Activated CD4-positive, CD25-positive, alpha-beta regulatory T cell treated with anti-CD3 and anti-CD28 coated beads, Interleukin-2, amount 50 U/mL, for 24 hours (primary cell): Measurements from ENCODE around the gene COL15A1.
"Not testable (repeated sequence)": the region's sequence is repeated elsewhere in the genome, so short reads cannot be mapped to it uniquely, and the experiment has no call there.

Source experiments
- ATAC-seq, 2 donors: fragments of 150-1000 bp; cut with Tn5 transposase; one replicate each; pipeline ENCODE4 v1.10.0; 2021; ENCODE audit warnings: mild to moderate bottlenecking in 1 of 2, moderate library complexity in 1 of 2

COL15A1 gene

GRCh38 chr9:98995971-98996504 is 52.3 kb downstream of the COL15A1 start:
- ATAC-seq = no peak

GRCh38 chr9:98997604-98998003 is 53.9 kb downstream of the COL15A1 start:
- ATAC-seq = no peak

- ATAC-seq = peak in 1 of 2 donors; percentile 30
Measured at GRCh38 chr9:98998441-98999151, 54.9 kb downstream of the COL15A1 start.

DNA sequence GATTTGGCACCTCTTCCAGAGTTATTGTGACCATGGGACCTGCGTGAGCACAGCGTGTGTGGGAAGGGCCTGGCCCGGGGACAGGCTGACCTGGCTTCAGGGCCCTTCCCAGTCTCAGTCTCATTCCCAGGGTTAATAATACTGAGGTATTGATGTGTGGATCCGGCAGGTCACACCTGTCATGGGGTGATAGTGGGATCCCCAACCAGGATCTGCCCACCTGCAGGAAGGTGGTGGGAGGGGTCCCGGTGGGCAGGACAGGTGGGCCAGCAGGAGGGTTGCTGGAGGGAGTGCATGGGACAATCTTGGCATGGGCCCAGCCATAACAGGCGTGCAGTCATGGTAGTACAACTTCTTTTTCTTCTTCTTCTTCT is 55.4 kb downstream of the COL15A1 start:
- ATAC-seq = no peak

DNA sequence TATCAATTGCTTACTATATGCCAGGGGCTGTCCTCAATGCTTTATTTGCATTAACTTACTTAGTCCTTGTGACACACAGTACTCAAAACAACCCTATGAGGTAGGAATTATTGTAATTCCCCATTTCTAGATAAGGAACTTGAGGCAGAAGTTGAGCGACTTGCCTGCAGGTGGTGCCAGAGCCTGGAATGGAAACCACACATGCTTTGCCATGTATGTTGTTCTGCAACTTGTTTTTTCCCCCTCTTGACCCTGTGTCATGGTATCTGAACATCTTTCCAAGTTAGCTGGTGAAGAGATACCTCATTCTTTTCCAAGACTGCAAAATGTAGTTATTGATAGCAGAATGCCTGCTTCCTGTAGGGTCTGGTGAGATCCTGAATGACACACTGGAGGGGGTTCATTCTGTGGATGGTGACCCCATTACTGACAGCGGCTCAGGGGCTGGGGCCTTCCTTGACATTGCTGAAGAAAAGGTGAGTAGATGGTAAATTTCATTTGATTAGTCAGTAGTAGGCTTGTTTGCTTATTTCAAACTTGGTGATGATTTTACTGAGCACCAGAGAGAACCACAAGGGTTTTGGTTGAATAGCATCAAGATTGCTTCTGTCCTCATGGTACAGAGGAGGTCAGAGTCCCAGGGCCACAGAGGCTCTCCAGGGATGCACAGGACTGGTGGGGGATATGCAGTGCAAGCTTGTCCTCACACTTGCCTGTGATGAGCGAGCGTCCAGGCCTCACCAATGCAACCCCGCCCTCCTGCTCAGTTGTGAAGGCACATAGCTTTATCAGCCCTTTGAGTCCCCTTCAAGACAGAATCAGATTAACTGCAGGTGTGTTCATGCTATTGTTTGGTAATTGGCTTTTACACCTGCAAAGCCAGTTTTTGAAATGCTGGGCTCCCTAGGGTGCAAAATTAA is 57.0 kb downstream of the COL15A1 start:
- peak; percentile 21 to 48 for ATAC-seq

GRCh38 chr9:99001892-99002291 is 58.2 kb downstream of the COL15A1 start:
- ATAC-seq = no peak

DNA sequence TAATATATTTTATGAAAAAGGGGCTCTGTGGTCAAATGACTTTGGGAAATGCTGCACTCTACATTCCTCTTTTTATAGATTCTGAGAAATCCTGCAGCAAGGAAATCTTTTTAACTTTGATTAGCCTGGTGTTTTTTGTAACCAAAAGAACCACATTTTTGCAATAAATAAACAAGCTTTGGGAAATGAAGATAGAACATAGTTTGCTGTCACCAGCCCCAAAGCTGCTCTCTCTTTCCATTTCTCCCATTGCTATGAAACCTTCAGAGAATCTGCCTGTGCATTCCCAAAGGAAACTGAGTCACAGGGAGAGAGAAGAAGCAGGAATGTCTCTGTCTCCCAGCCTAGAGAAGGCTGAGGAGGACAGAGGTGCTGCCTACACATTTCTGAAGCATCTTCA is 59.0 kb downstream of the COL15A1 start:
- ATAC-seq = no peak

GRCh38 chr9:99003308-99003707 is 59.6 kb downstream of the COL15A1 start:
- ATAC-seq = no peak

GRCh38 chr9:99004115-99004514 is 60.4 kb downstream of the COL15A1 start:
- ATAC-seq = no peak

GRCh38 chr9:99004717-99005460 is 61.2 kb downstream of the COL15A1 start:
- ATAC-seq = no peak

DNA sequence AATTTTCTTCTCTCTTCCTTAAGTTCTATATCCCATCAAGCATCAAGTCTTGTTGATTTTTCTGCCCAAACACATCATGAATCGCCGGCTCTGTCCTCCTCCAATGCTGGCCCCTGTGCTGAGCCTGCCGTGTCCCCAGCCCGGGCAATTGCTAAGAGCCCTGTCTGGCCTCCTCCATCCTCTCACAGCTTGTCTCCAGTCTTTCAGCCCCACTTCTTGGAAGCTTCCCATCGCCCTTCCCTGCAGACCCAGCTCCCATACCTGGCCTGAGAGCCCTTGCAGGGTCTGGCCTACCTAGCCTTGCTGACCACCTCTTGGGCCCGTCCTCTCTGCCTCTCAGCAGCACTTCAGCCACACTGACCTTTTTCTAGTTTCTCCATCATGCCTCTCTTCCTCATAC is 61.9 kb downstream of the COL15A1 start:
- no peak for ATAC-seq

GRCh38 chr9:99006511-99006910 is 62.8 kb downstream of the COL15A1 start:
- ATAC-seq = no peak

DNA sequence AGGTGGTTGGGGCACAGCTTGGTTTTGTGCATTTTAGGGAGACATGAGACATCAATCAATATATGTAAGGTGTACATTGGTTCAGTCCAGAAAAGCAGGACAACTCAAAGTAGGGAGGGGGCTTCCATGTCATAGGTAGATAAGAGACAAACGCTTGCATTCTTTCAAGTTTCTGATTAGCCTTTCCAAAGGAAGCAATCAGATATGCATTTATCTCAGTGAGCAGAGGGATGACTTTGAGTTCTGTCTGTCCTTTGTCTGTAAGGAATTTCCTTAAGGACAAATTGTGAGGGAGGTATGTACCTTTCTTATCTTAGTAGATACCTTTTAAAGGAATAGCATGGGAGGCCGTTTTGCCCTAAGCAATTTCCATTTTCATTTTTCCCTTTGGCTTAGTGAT is 63.3 kb downstream of the COL15A1 start:
- no peak for ATAC-seq

DNA sequence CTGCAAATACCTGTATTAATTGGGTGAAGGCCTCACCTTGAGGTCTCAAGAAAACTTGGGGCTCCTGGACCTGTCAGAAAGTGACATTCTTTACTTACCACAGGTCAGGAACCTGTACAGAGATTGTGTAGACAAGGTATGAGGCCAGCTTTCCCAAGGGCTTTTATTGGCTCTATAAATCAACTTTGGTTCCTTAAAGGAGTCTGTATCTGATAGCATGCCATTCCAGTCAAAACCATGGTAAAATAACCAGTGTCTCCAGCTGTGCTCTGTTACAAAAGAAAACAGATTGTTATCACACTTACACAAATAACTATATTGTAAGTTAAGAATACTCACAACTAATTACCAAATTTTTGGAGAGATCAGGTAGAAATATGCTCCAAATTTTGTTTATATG is 64.5 kb downstream of the COL15A1 start:
- ATAC-seq = no peak

- not testable (repeated sequence) for ATAC-seq
Measured at GRCh38 chr9:99010393-99010792, 66.7 kb downstream of the COL15A1 start.

DNA sequence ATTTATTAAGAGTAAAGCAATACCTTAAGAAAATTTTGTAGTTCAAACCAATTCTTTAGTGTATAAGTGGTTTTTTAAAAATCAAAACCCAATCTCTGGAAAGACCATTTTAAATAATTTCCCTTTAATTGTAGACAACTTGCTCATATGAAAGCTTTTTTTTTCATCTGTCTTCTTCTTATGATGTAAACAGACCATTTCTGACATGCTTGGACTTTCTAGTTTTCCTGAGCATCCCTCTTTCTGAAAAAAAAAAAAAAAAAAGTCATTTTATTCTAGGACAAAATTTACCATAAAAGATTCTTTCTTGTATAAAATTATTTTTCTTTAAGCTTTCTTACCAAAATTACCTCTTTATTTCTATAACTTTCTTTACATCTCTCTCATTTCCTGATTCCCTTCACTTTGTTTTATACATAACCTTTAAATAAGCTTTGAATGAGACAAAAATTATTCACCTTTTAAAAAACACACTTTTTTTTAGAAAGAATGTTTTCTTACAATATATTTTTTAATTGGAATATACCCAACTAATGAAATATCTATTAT is 67.5 kb downstream of the COL15A1 start:
- ATAC-seq = no peak

DNA sequence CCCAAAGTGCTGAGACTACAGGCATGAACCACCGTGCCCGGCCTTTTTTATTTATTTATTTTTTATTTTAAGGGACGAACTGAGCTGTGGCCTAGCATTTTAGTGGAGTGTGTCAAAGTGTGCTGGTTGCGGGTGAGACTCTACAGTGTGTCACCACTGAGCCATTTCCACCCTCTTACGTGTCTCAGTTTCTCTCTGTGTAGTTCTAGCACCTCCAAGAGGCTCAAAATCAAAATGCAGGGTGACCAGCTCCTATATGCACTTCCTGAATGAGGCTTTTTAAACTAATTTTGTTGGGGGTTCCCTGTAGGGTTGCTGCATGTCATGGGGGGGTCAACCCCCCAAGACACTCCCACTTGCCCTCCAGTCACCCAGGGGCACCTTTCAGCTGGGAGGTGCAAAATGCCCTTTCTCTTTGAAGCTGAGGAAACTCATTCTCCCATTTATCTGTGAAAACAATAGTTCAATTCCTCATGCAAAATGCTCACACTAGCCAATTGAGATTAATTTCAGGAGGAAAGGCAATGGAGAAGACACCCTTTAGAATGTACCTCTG is 69.3 kb downstream of the COL15A1 start:
- peak; percentile 60 to 79 for ATAC-seq

- peak; percentile 69 to 77 for ATAC-seq
Measured at GRCh38 chr9:99013550-99013949, 69.8 kb downstream of the COL15A1 start.

DNA sequence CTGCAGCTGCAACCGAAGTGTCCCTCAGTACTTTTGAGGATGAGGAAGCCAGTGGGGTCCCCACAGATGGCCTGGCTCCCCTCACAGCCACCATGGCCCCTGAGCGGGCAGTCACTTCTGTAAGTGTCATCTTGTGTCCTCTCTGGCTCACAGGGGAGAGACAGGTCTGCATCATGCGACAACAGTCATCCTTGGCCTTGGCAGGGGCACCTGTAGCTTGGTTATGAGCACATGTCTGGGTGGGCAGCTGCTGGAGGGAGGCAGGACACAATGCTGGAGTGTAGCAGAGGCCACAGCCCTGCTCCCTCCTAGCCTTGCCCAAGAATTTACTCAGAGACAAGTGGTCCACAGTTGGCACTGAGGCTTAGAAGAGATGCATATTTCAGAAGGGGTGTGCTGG is 71.7 kb downstream of the COL15A1 start:
- ATAC-seq = no peak

DNA sequence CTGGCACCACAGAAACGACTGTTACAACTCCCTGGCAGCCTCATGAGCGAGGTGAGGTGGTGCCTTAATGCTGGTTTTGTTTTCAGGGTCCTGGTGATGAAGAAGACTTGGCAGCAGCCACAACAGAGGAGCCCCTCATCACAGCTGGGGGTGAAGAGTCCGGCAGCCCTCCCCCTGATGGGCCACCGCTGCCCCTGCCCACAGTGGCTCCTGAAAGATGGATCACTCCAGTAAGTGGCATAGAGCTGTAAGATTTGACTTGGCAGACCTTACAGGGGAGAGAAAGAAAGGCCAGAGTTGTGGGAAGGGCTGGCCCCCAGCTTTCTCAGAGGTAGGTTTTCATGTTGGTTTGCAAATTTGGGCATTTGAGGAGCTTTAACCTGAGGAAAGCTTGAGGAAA is 72.2 kb downstream of the COL15A1 start:
- ATAC-seq = no peak

DNA sequence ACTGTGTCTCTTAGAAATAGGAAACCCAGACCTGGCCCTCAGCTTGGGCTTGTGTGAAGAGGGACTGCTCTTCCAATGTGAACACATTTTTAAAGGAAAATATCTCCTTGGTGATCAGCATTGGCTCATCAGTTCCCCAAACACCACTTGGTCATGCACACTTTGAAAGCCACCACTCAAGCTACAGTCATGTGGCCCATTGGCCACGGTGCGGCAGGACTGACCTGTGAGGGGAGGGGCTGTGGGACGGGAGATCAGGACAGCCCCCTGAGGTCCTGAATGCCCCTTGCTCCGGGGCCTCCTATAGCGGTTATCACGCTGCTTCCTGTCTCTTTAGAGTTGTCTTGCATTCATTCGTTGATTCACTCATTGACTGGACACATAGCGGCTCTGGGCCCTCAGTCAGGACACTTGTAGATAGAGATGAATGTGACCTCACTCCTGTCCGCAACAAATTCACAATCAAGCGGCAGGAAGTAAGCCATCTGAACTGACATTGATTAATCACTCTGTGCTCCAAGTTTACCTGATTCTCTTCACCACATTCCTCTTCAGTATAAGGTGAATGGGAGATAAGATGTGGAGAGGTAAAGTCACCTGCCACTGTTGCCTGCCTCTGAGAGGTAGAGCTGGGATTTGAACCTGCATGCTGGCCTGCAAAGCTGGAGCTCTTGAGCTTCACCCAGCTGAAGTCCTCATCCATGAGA is 73.1 kb downstream of the COL15A1 start:
- ATAC-seq = no peak

GRCh38 chr9:99018653-99019052 is 74.9 kb downstream of the COL15A1 start:
- ATAC-seq = no peak
